Stimulated activated CD8-positive, alpha-beta memory T cell treated with anti-CD3 and anti-CD28 coated beads, Interleukin-4, amount 100 ng/mL, for 48 hours (primary cell): ENCODE data around the gene FGF7.
"Not testable (repeated sequence)": the region's sequence is repeated elsewhere in the genome, so short reads cannot be mapped to it uniquely, and the experiment has no call there.

Source experiments
- DNase-seq: peaks from one replicate; pipeline ENCODE4 v3.0.0-alpha.2; 2020

Gene FGF7

GRCh38 chr15:49439678-49440395 is 16.8 kb downstream of the FGF7 start:
- DNase-seq: no peak

GRCh38 chr15:49441356-49441755 is 18.3 kb downstream of the FGF7 start:
- DNase-seq: no peak

DNA sequence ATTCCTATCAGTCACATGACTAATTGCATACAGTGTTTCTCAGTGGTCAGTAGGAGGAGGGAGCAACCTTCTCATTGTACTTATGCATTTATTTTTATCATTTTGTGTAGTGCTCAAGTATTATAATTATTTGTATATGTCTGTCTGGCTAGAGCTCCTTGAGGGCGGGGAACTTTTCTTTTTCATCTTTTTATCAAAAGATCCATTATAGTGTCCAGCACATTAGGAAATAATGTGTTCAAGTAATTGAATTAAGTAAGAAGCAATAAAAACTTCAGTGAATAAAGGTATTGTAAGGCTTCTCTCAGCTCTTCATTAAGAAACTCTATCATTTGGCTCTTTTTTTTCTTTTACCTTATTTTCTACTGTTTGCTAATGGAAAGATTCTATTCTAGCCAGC is 18.8 kb downstream of the FGF7 start:
- no peak for DNase-seq

DNA sequence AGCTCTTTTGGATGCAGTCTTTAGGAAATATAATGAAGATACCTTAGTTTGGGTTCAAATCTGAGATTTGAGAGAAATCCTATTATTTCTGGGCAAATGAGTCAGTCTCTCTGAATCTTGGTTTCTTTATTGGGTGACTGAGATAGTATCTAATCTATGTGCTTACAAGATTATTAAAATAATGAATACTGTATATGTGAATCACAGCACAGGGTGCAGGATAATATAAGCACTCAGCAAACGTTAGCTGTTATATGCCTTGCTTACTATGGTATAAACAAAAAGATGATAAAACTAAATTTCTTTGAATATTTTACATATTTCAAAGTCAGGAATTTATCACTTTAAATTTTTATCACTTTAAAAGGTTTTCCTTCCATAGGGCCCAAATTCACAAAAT is 29.6 kb downstream of the FGF7 start:
- no peak for DNase-seq

DNA sequence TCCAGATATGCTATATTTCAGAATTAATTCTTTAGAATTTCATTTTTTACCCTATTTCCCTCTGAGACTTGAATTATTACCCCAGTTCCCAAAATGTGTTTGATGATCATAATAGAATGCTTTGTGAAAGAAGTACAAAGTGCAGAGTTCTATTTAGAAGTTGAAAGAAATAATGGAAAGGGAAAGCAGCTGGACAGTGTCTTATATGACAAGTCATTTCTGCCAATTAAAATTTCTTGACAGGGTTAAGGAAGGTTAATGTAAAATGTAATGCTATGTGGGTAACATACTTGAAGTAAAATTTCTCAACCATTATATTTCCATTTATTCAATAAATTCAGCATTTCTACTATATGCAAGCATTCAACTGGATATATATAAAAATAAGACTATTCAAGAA is 33.1 kb downstream of the FGF7 start:
- no peak for DNase-seq

GRCh38 chr15:49458145-49458544 is 35.1 kb downstream of the FGF7 start:
- DNase-seq: no peak

DNA sequence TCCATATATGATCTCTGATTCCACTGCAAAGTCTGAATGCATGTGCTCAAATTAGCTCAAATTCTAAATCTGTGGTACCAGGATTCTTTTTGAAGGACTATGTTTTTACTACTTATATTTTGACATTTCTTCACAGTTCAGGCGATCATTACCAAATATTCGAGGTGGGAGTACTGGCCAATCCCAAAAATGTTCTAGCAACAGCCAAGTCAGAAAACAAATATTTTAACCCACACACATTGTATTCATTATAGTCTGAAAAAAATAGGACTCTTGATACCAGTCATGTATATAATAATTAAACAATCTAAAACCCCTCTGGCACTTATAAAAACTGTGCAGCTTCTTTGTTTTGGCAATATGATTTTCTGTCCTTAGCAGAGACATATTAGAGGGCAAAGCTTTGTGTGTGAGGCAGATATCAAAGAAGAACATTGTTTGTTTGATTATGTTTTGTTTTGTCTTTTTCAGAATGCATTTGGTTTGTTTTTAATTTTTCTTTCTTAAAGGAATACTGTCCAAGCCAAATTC is 37.4 kb downstream of the FGF7 start:
- no peak for DNase-seq

- no peak for DNase-seq
These were observed 39.3 kb downstream of the FGF7 start for GRCh38 chr15:49462232-49462844.

GRCh38 chr15:49464522-49464921 is 41.5 kb downstream of the FGF7 start:
- DNase-seq: no peak

DNA sequence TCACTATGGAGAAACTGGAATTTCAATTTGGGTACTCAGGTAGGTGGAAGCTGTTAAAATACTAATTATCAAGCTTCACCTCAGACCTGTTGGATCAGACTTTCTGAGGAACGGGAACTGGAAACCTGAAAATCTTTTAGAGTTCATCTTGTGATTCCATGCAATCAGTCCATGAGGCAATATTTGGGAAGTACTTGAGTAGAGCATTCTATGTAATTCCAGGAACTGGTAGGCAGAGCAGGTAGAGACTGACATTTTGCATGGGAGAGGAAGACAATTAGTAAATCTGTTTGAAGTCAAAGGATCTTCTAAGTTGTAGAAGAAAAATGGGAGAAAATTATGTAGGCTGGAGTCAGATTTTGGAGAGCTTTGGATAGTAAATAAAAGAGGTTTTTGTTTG is 43.1 kb downstream of the FGF7 start:
- no peak for DNase-seq

DNA sequence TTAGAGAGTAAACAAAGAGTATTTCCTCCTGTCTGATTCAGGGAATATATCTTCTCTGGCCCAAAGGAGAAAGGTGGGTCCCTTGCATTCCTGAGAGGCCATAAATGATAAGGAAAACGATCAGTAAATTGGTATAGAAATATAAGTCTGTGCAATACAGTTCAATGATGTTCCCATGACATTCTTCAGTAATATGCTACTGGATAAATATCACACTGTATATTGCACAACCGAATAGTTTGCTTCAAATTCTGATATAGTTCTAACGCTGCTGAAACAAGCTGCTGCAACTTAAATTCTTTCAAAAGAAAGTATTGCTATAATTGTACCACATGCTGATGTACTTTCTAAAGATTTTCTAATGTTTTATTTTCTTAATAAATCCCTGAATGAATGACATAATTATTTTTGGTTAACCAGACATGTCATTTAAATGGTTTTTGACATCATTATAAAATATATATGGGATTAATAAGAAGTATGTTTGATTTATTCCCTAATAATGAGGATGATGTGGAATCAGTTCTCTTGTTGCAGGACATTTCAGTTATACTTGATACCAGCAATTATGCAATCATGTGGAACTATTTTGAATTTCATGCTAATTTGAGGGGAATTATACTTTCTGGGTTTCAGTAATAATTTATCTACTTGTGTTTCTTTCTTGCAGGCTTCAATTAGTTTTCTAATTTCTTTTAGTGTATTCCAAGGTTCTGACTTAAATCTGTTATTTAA is 44.9 kb downstream of the FGF7 start:
- DNase-seq: no peak

DNA sequence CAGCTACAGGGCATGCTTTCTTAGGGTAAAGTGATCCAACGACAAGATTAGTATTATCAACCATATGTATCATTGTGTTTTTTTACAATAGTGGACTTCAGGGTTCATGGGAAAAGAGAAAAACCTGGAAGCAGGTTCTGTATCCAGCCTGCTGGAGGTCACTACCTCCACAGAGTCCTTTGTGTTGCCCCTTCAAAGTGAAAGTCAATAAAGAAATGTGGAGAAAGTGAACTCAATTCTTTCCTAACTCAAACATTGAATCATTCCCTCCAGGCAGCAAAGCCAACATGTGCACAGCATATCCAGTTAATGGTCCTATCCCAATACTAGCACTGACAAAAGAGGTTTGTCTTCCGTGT is 45.4 kb downstream of the FGF7 start:
- DNase-seq: no peak

DNA sequence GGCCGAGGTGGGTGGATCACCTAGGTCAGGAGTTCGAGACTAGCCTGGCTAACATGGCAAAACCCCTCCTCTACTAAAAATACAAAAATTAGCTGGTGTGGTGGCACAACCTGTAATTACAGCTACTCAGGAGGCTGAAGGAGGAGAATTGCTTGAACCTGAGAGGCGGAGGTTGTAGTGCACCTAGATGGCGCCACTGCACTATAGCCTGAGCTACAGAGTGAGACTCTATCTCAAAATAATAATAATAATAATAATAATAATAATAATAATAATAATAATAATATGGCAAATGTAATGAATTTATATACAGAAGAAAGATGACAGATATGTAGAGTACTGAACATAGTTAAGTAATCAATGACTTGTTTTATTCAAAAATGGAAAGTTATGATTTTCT is 48.2 kb downstream of the FGF7 start:
- peak; percentile 70 for DNase-seq

DNA sequence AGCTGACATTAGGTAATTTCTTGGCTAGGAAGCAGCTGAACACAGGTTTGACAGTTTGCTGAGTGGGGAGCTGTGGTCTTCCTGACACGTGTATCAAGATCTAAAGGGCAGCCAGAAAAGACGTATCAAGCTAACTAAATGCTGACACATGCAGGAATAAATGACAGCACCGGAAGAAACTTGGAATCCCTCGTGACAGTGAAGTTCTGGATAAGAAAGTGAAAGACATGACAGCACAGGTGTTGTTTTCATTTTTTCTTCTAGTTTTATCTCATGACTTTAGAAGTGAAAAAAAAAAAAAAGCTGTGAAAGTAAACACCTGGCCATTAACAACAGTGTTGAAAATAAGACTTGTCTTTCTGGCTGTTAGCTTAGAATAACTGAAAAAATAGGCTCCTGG is 48.7 kb downstream of the FGF7 start:
- no peak for DNase-seq

DNA sequence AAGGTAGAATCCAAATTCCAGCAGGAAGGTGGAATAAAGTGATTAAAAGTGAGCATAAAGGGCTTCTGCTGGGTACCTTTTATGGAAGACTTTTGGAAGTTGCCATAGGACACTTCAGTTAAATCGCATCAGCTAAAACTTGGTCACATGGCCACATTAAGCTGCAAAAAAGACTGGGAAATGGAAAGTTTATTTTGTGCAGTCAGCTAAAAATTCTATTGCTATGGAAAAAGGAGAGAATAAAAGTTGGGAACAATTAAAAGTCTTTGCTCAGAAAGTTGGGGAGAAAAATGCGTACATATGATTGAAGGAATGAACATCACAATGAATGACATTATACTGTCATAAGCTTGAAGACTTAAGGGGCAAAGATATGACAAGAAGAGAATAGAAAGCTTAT is 49.3 kb downstream of the FGF7 start:
- DNase-seq: no peak

GRCh38 chr15:49473031-49473430 is 50.0 kb downstream of the FGF7 start:
- DNase-seq: no peak

DNA sequence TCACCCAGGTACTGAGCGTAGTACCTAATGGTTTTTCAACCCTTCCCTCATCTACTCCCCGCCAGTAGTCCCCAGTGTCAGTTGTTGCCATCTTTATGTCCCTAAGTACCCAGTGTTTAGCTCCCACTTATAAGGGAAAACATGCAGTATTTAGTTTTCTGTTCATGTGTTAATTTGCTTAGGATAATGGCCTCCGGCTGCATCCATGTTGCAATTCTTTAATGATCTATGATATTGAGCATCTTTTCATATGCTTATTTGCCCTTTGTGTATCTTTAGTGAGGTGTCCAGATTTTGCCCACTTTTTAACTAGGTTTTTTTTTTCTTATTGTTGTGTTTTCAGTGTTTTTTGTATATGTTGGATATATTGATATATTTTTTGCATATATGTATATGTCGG is 55.0 kb downstream of the FGF7 start:
- not testable (repeated sequence) for DNase-seq

GRCh38 chr15:49478982-49479381 is 55.9 kb downstream of the FGF7 start:
- DNase-seq: not testable (repeated sequence)

- DNase-seq: not testable (repeated sequence)
These were observed 62.4 kb downstream of the FGF7 start for GRCh38 chr15:49485401-49485800.

- DNase-seq: no peak
These were observed 67.9 kb downstream of the FGF7 start for GRCh38 chr15:49490966-49491365.

GRCh38 chr15:49492151-49492550 is 69.1 kb downstream of the FGF7 start:
- no peak for DNase-seq

- DNase-seq: no peak
These were observed 69.8 kb downstream of the FGF7 start for GRCh38 chr15:49492830-49493229.

- no peak for DNase-seq
These were observed 71.8 kb downstream of the FGF7 start for GRCh38 chr15:49494842-49495241.
